H9 (cell line): ENCODE data around the gene MAGOH. TPM values are rescaled to one million over a fixed set of nuclear protein-coding genes. Genes with fewer than 3 reads are reported as not detected.
A peak's percentile ranks its signal among the peaks of the same experiment; 100 is the strongest.

ENCODE experiments used
- DNase-seq: peaks from one replicate; pipeline ENCODE4 v3.0.0-alpha.2; 2017
- H2AFZ ChIP-seq: one replicate; pipeline ENCODE4 v1.6.1; 2013; ENCODE audit warnings: mild to moderate bottlenecking, low read length, control low read depth, moderate library complexity
- H2AK5ac ChIP-seq: 2 replicates; pipeline ENCODE4 v1.6.1; 2013; ENCODE audit warnings: low read length, control low read depth, mixed read lengths; ENCODE audit not compliant: insufficient read length
- H2BK120ac ChIP-seq: one replicate; pipeline ENCODE4 v1.6.1; 2013; ENCODE audit warnings: low read depth, mild to moderate bottlenecking, low read length, control low read depth, inconsistent platforms; ENCODE audit not compliant: poor library complexity, severe bottlenecking
- H2BK12ac ChIP-seq: 2 replicates; pipeline ENCODE4 v1.6.1; 2013; ENCODE audit warnings: low read length, control low read depth, mixed read lengths, low read depth; ENCODE audit not compliant: insufficient read length
- H2BK15ac ChIP-seq: 2 replicates; pipeline ENCODE4 v1.6.1; 2013; ENCODE audit warnings: low read depth, low read length, control low read depth
- H2BK20ac ChIP-seq: one replicate; pipeline ENCODE4 v1.6.1; 2013; ENCODE audit warnings: low read depth, mild to moderate bottlenecking, low read length, control low read depth, inconsistent platforms; ENCODE audit not compliant: poor library complexity, severe bottlenecking
- H2BK5ac ChIP-seq: 2 replicates; pipeline ENCODE4 v1.6.1; 2013; ENCODE audit warnings: low read length, control low read depth, mixed read lengths; ENCODE audit not compliant: insufficient read length
- H3K14ac ChIP-seq: 2 replicates; pipeline ENCODE4 v1.6.1; 2013; ENCODE audit warnings: low read length, control low read depth; ENCODE audit not compliant: insufficient read depth
- H3K18ac ChIP-seq: 2 replicates; pipeline ENCODE4 v1.6.1; 2013; ENCODE audit warnings: low read depth, mild to moderate bottlenecking, mixed read lengths, low read length, control low read depth; ENCODE audit not compliant: insufficient read length
- H3K23ac ChIP-seq: 2 replicates; pipeline ENCODE4 v1.6.1; 2013; ENCODE audit warnings: low read length, control low read depth, mixed read lengths, low read depth; ENCODE audit not compliant: insufficient read length
- H3K23me2 ChIP-seq: 2 replicates; pipeline ENCODE4 v1.6.1; 2013; ENCODE audit warnings: low read depth, mild to moderate bottlenecking, mixed read lengths, low read length, control low read depth; ENCODE audit not compliant: insufficient read length, poor library complexity, severe bottlenecking
- H3K27ac ChIP-seq: 2 replicates; pipeline ENCODE4 v1.5.1; 2013; ENCODE audit warnings: low read length, control low read depth, mixed read lengths, low read depth; ENCODE audit not compliant: insufficient read length
- H3K27me3 ChIP-seq: 2 replicates; pipeline ENCODE4 v1.6.1; 2013; ENCODE audit warnings: low read length, control low read depth, inconsistent platforms; ENCODE audit not compliant: insufficient read depth
- H3K4ac ChIP-seq: 2 replicates; pipeline ENCODE4 v1.6.1; 2013; ENCODE audit warnings: low read depth, mild to moderate bottlenecking, control low read depth, inconsistent platforms, low read length, moderate library complexity
- H3K4me1 ChIP-seq: 2 replicates; pipeline ENCODE4 v1.6.1; 2013; ENCODE audit warnings: low read length, control low read depth, inconsistent platforms; ENCODE audit not compliant: insufficient read depth
- H3K4me2 ChIP-seq: 2 replicates; pipeline ENCODE4 v1.6.1; 2013; ENCODE audit warnings: low read length, control low read depth, mixed read lengths; ENCODE audit not compliant: insufficient read length, insufficient read depth
- H3K56ac ChIP-seq: 2 replicates; pipeline ENCODE4 v1.6.1; 2013; ENCODE audit warnings: low read depth, mild to moderate bottlenecking, mixed read lengths, low read length, control low read depth; ENCODE audit not compliant: insufficient read length
- H3K79me1 ChIP-seq: 2 replicates; pipeline ENCODE4 v1.6.1; 2013; ENCODE audit warnings: low read depth, mild to moderate bottlenecking, moderate library complexity, low read length, control low read depth, inconsistent platforms; ENCODE audit not compliant: insufficient read depth, poor library complexity, severe bottlenecking
- H3K79me2 ChIP-seq: 2 replicates; pipeline ENCODE4 v1.6.1; 2013; ENCODE audit warnings: low read length, control low read depth, inconsistent platforms; ENCODE audit not compliant: insufficient read depth
- H3K9ac ChIP-seq: 2 replicates; pipeline ENCODE4 v1.6.1; 2013; ENCODE audit warnings: low read length, control low read depth, mixed read lengths; ENCODE audit not compliant: insufficient read length; ENCODE audit errors: extremely low read depth
- H3K9me3 ChIP-seq: one replicate; pipeline ENCODE4 v1.6.1; 2013; ENCODE audit warnings: low read depth, low read length, inconsistent platforms; ENCODE audit not compliant: control insufficient read depth
- H3T11ph ChIP-seq: one replicate; pipeline ENCODE4 v1.6.1; 2013; ENCODE audit warnings: mild to moderate bottlenecking, low read length, control low read depth, inconsistent platforms
- H4K20me1 ChIP-seq: one replicate; pipeline ENCODE4 v1.6.1; 2013; ENCODE audit not compliant: control insufficient read depth, insufficient read length, insufficient read depth
- H4K5ac ChIP-seq: 2 replicates; pipeline ENCODE4 v1.6.1; 2013; ENCODE audit warnings: low read depth, mild to moderate bottlenecking, mixed read lengths, low read length, control low read depth; ENCODE audit not compliant: insufficient read length
- H4K8ac ChIP-seq: replicated peaks from 2 replicates; pipeline ENCODE4 v1.6.1; 2013; ENCODE audit warnings: low read length, control low read depth, mixed read lengths, low read depth; ENCODE audit not compliant: insufficient read length
- H4K91ac ChIP-seq: 2 replicates; pipeline ENCODE4 v1.6.1; 2013; ENCODE audit warnings: low read depth, mild to moderate bottlenecking, moderate library complexity, mixed read lengths, low read length, control low read depth; ENCODE audit not compliant: insufficient read length
- H3K27ac Mint-ChIP-seq, 3 experiments: 2 replicates in 2 of 3; 3 replicates in 1 of 3; pipeline ENCODE4 v1.8.0; 2020 to 2021; ENCODE audit warnings: mixed read lengths in 3 of 3, mild to moderate bottlenecking in 1 of 3, moderate library complexity in 1 of 3
- H3K27me3 Mint-ChIP-seq: 2 replicates; pipeline ENCODE4 v1.8.0; 2021; ENCODE audit warnings: low read depth, mild to moderate bottlenecking, moderate library complexity, mixed read lengths
- H3K36me3 Mint-ChIP-seq, 3 experiments: 2 replicates in 2 of 3; 3 replicates in 1 of 3; pipeline ENCODE4 v1.8.0; 2020 to 2021; ENCODE audit warnings: low read depth in 3 of 3, mixed read lengths in 3 of 3; ENCODE audit not compliant: insufficient read depth in 1 of 3
- H3K4me1 Mint-ChIP-seq, 2 experiments: 2 replicates each; pipeline ENCODE4 v1.8.0; 2020; ENCODE audit warnings: mixed read lengths in 2 of 2
- H3K4me3 Mint-ChIP-seq, 2 experiments: 2 replicates in 1 of 2; 3 replicates in 1 of 2; pipeline ENCODE4 v1.8.0; 2020 to 2021; ENCODE audit warnings: mild to moderate bottlenecking in 2 of 2, mixed read lengths in 2 of 2, moderate library complexity in 1 of 2
- H3K9me3 Mint-ChIP-seq, 2 experiments: 2 replicates in 1 of 2; 3 replicates in 1 of 2; pipeline ENCODE4 v1.8.0; 2020; ENCODE audit warnings: mild to moderate bottlenecking in 2 of 2, mixed read lengths in 2 of 2, moderate library complexity in 1 of 2
- WGBS: extraction: QIAGEN DNeasy Blood & Tissue Kit; methylation state at CpG from one replicate; pipeline ENCODE4 v1.1.7; 2013; ENCODE audit warnings: missing lambda C conversion rate, low lambda C conversion rate, mixed read lengths; ENCODE audit not compliant: insufficient read length; ENCODE audit errors: extremely low coverage; 5-methylcytosine and 5-hydroxymethylcytosine counted together
- total RNA-seq: library from RNA; stranded (reverse); gene quantifications from 2 replicates; pipeline ENCODE4 v1.2.1, GENCODE V29; 2021
- TF ChIP-seq, protein P1 (sequence below): fragments of 200-600 bp; sonication (generic); conservative IDR thresholded peaks from 3 replicates; pipeline ENCODE4 v1.8.0; 2021; ENCODE audit warnings: antibody characterized with exemption, mild to moderate bottlenecking

The MAGOH gene
- total RNA-seq, 1 experiment from 2014 or later = 81.2 TPM

GRCh38 chr1:53195246-53196016, 42.9 kb downstream of the MAGOH start:
- WGBS = no CpG with 5 or more reads among the region's 11 CpGs
- no peak for DNase-seq
- peaks cover 22 to 26% of the 10 kb centered on the region in 2 experiments for H3K4me1 Mint-ChIP-seq

More at GRCh38 chr1:53195246-53196016, 42.9 kb downstream of the MAGOH start:
- Histone ChIP-seq H3T11ph (no peak overlapping the region), H3K79me1 (peaks cover 3% of the 10 kb centered on the region), H2BK120ac (no peak overlapping the region), H2BK20ac (no peak overlapping the region), H4K20me1 (no peaks in the 10 kb centered on the region), H3K4ac (no peak overlapping the region), H3K4me1 (peaks cover 2% of the 10 kb centered on the region; the same call in 1 of the 2 replicates), H3K56ac (no peak overlapping the region), H3K79me2 (no peaks in the 10 kb centered on the region), H3K23me2 (peaks cover 15% of the 10 kb centered on the region), H3K14ac (no peak overlapping the region), H3K23ac (no peak overlapping the region), H3K4me2 (peak overlapping the region; percentile 70), H3K9ac (no peak overlapping the region), H4K5ac (no peak overlapping the region), H2BK15ac (no peak overlapping the region), H3K18ac (no peak overlapping the region), H4K91ac (no peak overlapping the region), H2AFZ (no peak overlapping the region), H2BK12ac (no peak overlapping the region), H4K8ac (no peak overlapping the region), H2BK5ac (no peak overlapping the region), H3K27me3 (no peaks in the 10 kb centered on the region), H3K9me3 (no peaks in the 10 kb centered on the region), H2AK5ac (no peak overlapping the region), H3K27ac (no peak overlapping the region)
- Mint-ChIP-seq H3K36me3 (peaks cover 2 to 9% (median 7%) of the 10 kb centered on the region in 3 experiments; a peak in 3 of 7 replicates), H3K9me3 (no peaks in the 10 kb centered on the region; a peak in 1 of 5 replicates), H3K4me3 (peak overlapping the region in 1 of 2 experiments; percentile 95; a peak in 2 of 5 replicates), H3K27ac (no peak overlapping the region), H3K27me3 (peaks cover 14% of the 10 kb centered on the region)
- TF ChIP-seq, protein P1, sequence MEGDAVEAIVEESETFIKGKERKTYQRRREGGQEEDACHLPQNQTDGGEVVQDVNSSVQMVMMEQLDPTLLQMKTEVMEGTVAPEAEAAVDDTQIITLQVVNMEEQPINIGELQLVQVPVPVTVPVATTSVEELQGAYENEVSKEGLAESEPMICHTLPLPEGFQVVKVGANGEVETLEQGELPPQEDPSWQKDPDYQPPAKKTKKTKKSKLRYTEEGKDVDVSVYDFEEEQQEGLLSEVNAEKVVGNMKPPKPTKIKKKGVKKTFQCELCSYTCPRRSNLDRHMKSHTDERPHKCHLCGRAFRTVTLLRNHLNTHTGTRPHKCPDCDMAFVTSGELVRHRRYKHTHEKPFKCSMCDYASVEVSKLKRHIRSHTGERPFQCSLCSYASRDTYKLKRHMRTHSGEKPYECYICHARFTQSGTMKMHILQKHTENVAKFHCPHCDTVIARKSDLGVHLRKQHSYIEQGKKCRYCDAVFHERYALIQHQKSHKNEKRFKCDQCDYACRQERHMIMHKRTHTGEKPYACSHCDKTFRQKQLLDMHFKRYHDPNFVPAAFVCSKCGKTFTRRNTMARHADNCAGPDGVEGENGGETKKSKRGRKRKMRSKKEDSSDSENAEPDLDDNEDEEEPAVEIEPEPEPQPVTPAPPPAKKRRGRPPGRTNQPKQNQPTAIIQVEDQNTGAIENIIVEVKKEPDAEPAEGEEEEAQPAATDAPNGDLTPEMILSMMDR = no peak
